GM19240 (cell line): ENCODE results near the gene MYO1A.
A peak's percentile ranks its signal among the peaks of the same experiment; 100 is the strongest.
"Not testable (repeated sequence)": the region's sequence is repeated elsewhere in the genome, so short reads cannot be mapped to it uniquely, and the experiment has no call there.

Source experiments
- DNase-seq: peaks from one replicate; pipeline ENCODE4 v3.0.0; 2011; ENCODE audit warnings: low spot score; ENCODE audit not compliant: insufficient read length

MYO1A gene

DNA sequence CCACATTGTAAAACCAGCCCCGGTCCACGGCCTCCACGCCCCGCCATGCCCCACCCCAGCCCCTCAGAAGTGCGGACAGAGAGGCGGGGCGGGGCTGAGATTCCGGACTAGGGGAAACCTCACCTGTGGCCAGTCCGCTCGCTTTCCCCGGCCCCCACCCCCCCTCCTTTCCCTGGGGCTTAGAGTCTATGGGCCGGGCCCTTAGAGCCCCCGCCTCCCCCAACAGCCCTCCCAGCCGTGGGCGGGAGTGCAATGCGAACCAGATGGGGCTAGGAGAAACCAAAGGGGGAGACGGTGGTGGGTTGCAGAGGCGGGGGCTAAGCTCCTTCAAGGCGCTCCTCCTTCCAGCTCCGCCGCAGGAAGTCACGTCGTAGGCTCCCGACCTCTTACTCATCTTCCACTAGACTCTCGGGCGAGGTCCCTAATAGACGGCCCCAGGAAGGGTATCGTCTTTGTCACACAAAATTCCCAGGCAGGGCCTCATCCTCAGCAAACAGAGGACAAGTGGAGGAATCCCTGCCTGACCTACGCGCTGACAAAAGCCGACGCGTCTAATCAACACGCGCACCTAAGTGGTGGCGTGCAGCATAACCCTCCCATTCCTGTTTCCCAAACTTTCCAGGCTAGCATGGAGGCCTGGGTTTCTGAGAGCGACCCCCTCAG is 37.9 kb upstream of the MYO1A start:
- DNase-seq, result peak; percentile 37

GRCh38 chr12:57087010-57087690 is 37.2 kb upstream of the MYO1A start:
- DNase-seq, result no peak

GRCh38 chr12:57086493-57087009 is 36.6 kb upstream of the MYO1A start:
- DNase-seq, result no peak

GRCh38 chr12:57085999-57086492 is 36.1 kb upstream of the MYO1A start:
- no peak for DNase-seq

DNA sequence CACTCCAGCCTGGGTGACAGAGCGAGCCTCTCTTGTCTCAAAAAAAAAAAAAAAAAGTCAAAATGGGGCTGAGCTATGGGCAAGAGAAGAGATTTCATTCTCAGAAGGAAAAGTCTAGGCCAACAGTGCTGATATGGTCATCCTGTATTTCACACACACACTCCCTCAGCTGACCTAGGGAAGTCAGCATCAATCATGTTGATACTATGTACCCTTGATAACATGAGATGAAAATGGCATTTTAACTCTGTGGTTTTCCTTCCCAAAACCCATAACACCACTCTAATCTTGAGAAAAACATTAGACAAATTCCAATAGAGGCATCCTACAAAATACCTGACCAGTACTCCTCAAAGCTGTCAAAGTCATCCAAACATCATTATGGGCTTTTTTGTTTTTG is 30.9 kb upstream of the MYO1A start:
- DNase-seq, result no peak

DNA sequence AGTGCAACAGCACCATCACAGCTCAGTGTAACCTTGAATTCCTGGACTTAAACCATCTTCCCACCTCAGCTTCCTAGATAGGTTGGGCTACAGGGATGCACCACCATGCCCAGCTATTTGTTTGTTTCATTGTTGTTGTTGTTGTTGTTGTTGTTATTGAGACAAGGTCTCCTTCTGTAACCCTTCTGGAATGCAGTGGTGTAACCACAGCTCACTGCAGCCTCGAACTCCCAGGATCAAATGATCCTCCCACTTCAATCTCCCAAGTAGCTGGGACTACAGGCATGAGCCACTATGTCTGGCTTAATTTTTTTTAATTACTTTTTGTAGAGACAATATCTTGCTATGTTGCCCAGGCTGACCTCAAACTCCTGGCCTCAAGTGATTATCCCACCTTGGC is 29.9 kb upstream of the MYO1A start:
- DNase-seq, result no peak

GRCh38 chr12:57078519-57079404 is 28.8 kb upstream of the MYO1A start, which contains the start of gene NEMP1:
TSS of gene NEMP1 (minus strand) at chr12:57078791. CDS start at chr12:57078745, 46 bp downstream.
- DNase-seq, result peak; percentile 67

GRCh38 chr12:57073566-57074450 is 23.9 kb upstream of the MYO1A start:
- DNase-seq, result not testable (repeated sequence)

GRCh38 chr12:57072661-57073060 is 22.7 kb upstream of the MYO1A start:
- no peak for DNase-seq

DNA sequence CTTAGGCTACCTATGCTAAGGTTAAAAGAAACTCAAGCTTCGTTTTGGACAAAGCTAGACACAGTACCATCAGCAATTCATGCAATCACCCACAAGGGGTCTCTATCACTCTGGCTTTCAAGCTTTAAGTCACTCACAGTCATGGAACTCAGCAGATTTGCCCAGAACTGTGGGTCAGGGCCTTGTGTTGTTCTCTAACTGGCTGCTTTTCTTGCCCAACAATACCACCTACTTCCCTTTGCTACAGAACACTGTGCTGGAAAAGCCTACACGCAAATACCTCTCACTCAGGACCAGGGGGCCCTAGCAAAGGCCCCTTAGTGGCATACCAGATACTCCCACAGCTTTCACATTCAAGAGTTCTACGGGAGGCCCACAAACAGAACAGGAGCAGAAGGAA is 19.6 kb upstream of the MYO1A start:
- DNase-seq, result no peak

DNA sequence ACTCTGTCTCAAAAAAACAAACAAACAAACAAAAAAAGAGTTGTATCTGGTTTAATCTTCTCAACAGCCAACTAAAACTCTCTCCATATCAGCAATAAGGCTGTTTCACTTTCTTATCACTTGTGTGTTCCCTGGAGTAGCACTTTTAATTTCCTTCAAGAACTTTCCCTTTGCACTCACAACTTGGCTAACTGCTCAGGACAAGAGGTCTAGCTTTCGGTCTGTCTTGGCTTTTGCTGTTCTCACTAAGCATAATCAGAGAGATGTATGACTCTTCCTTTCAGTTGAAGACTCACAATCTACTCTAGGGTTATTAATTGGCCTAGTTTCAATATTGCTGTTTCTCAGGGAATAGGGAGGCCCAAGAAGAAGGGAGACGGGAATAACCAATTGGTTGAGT is 16.3 kb upstream of the MYO1A start:
- DNase-seq, result no peak

DNA sequence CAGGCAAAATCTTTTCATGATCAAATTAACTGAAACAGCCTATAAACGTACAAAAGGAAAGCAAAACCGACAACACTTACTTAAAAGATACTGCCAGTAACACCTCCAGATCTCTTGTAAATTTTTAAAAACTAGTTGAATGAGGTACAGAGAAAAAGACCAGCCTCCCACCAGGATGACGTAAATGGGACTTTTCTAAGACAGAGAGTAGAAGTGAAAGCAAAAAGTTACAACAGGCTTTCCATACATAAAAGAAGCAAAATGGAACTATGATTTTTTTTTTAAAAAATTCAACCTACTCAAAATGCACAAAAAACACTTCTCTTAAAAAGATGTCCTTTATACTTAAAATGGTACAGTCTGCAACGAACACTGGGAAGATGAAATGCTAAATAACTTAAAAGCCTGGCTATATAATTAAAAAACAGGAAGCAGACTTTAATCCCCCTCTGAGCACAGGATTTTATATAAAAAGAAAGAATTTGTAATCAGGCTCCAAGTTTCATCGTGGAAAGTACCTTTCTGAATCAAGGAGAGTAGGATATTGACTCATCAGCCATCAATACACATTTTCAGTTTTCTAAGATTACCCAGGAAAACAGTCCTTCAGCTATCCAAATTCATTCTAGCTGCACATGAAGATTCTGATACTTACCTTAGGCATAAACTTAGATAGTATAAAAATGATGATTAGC is 14.2 kb upstream of the MYO1A start:
- peak; percentile 41 for DNase-seq

DNA sequence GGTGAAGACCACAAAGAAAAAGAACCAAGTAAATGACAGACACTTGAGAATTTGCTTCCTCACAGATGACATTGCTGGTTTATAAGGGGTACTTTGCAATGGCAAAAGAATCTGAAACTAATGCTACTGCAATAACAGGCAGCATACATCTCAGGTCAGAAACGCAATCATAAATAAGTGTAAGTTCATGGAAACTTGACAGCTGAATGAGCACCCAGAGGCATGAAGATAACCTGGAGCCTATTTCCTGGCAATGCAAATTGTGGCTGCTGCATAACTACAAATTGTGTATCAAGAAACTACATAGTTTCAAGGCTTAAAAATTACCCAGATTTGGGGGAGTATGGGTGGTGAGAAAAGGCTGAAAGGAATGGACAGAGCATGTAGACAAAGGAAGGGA is 8.5 kb upstream of the MYO1A start:
- DNase-seq, result no peak

DNA sequence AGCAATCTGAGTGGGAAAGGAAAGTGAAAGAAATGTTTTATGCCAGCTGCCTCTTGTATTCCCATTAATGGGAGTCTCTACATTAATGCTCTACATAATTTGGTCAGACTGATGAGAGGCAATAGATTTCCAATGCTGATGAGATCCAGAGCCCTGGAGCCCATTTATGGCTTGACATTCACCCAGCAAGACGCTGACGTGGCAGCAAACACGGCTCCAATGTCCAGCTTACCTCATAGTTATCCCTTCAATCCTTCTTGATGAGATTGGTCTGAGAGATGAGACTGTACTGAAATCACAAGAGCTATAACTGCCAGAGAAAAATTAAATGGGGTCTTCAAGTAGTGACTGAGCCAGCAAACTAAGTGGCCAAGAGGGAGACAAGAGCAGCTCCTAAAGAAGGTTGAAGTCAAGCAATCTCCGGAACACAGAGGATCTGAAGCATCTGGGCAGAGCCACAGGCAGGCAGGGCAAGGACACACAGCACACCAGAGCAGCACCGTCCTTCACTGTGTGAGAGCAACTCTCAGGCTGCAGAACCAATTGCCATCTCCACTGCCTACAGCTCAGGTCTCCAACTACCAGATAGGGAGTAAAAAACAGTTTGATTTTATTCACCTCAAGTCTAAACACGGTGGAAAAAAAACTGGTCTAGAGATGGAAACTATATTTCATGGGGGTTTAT is 7.3 kb upstream of the MYO1A start:
- DNase-seq, result no peak

GRCh38 chr12:57055824-57056223 is 5.9 kb upstream of the MYO1A start:
- DNase-seq, result no peak

- DNase-seq, result not testable (repeated sequence)
These were observed 4.0 kb upstream of the MYO1A start for GRCh38 chr12:57053901-57054300.

GRCh38 chr12:57053146-57053545 is 3.2 kb upstream of the MYO1A start:
- DNase-seq, result not testable (repeated sequence)

DNA sequence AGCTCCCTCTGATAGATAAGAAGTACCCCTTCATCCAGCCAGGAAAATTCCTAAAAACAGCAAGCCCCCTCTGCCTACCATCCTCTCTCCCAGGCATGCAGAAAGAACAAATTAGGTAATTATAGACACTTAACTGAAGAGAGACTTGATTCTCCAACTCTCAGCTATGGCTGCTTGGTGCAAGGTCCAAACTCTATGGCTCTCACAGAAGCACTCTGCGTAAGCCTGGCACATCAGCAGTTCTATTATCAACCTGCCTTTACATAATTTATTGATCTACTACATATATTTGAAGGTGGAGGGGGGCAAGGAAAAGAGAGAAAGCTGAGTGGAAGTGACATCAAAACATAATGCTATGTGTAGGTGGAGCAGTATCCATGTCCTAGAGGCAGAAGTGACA is 1.1 kb upstream of the MYO1A start:
- no peak for DNase-seq

- DNase-seq, result no peak
These were observed 846 bp downstream of the MYO1A start for GRCh38 chr12:57049119-57049446.
